HCT116 (cell line): Measurements from ENCODE around the gene GIT1. TPM values are rescaled to one million over a fixed set of nuclear protein-coding genes. Genes with fewer than 3 reads are reported as not detected.

Source experiments
- ATAC-seq: fragments of 200-7000 bp; cut with Tn5 transposase; 2 replicates; pipeline ENCODE4 v1.9.1; 2020; ENCODE audit warnings: mild to moderate bottlenecking, moderate library complexity
- BruUV-seq: library from RNA; stranded (reverse); fragments of 400-500 nt; replicated peaks from 2 replicates; lab custom pipeline; 2021; lab: Mats Ljungman, UMichigan
- CTCF ChIA-PET: fragments of 300-600 bp; sonication (Branson Sonifier 250); formaldehyde crosslinking; loops from one replicate; lab custom pipeline; 2021; ENCODE audit warnings: antibody characterized with exemption; lab: Charles Lee
- POLR2A ChIA-PET: fragments of 300-600, 350-600 bp; sonication (Branson Sonifier 250); formaldehyde crosslinking; loops from one replicate; lab custom pipeline; 2021; ENCODE audit warnings: antibody characterized with exemption; lab: Charles Lee
- RAD21 ChIA-PET, 2 experiments: fragments of 300-600 bp; sonication (Branson Sonifier 250); formaldehyde crosslinking; loops; one replicate each; lab custom pipeline; 2023; ENCODE audit warnings: low total read pairs in 2 of 2; ENCODE audit not compliant: uncharacterized antibody in 2 of 2, unreplicated experiment in 2 of 2, low non-redundant PET in 1 of 2; lab: Charles Lee
- DNase-seq: peaks from one replicate; pipeline ENCODE4 v3.0.0-alpha.2; 2010; ENCODE audit warnings: low read depth, low spot score
- H2AFZ ChIP-seq: fragments of 200-600 bp; shearing (Covaris generic), sonication (generic); 2 replicates; pipeline ENCODE4 v1.6.1; 2017; ENCODE audit warnings: low read depth, mixed run types, mixed read lengths, antibody characterized with exemption, low read length; ENCODE audit not compliant: poor library complexity, severe bottlenecking
- H3K27ac ChIP-seq: 2 replicates; pipeline ENCODE4 v1.5.1; 2012; ENCODE audit warnings: low read depth, low read length
- H3K27me3 ChIP-seq: fragments of 200-600 bp; sonication (generic); 2 replicates; pipeline ENCODE4 v1.6.1; 2016; ENCODE audit warnings: mixed run types, low read length, mixed read lengths; ENCODE audit not compliant: insufficient read depth
- H3K36me3 ChIP-seq, 2 experiments: fragments of 200-500 bp in 1 of 2; fragments of 200-600 bp in 1 of 2; sonication (Bioruptor generic) in 1 of 2; sonication (generic) in 1 of 2; 2 replicates each; pipeline versions ENCODE4 v1.5.1 to v1.6.1; 2014 to 2016; ENCODE audit warnings: low read length in 2 of 2, inconsistent platforms in 1 of 2, mixed read lengths in 1 of 2, mixed run types in 1 of 2; ENCODE audit not compliant: insufficient read depth in 2 of 2, control insufficient read depth in 1 of 2
- H3K4me1 ChIP-seq, 2 experiments: fragments of 200-600 bp in 1 of 2; sonication (generic) in 1 of 2; 2 replicates each; pipeline versions ENCODE4 v1.5.1 to v1.6.1; 2012 to 2017; ENCODE audit warnings: low read length in 2 of 2, inconsistent platforms in 1 of 2, mild to moderate bottlenecking in 1 of 2, mixed read lengths in 1 of 2, mixed run types in 1 of 2, moderate library complexity in 1 of 2; ENCODE audit not compliant: insufficient read depth in 2 of 2, control insufficient read depth in 1 of 2
- H3K4me2 ChIP-seq: fragments of 200-600 bp; sonication (generic); 2 replicates; pipeline ENCODE4 v1.6.1; 2017; ENCODE audit warnings: mixed run types, low read length, mixed read lengths
- H3K4me3 ChIP-seq, 2 experiments: fragments of 200-600 bp in 1 of 2; sonication (generic) in 1 of 2; replicated peaks in 1 of 2; 2 replicates each; pipeline ENCODE4 v1.5.1; 2011 to 2016; ENCODE audit warnings: low read length in 2 of 2, control low read depth in 1 of 2, low read depth in 1 of 2, mild to moderate bottlenecking in 1 of 2, mixed read lengths in 1 of 2, mixed run types in 1 of 2
- H3K79me2 ChIP-seq: fragments of 200-600 bp; sonication (generic); 2 replicates; pipeline ENCODE4 v1.6.1; 2017; ENCODE audit warnings: mild to moderate bottlenecking, mixed run types, low read length, moderate library complexity, mixed read lengths; ENCODE audit not compliant: insufficient read depth
- H3K9ac ChIP-seq: fragments of 200-600 bp; sonication (generic); 2 replicates; pipeline ENCODE4 v1.6.1; 2016; ENCODE audit warnings: low read length, mixed read lengths
- H3K9me2 ChIP-seq: fragments of 200-600 bp; sonication (generic), shearing (Covaris generic); 2 replicates; pipeline ENCODE4 v1.6.1; 2017; ENCODE audit warnings: mixed run types, mild to moderate bottlenecking, moderate library complexity; ENCODE audit not compliant: insufficient read depth
- H3K9me3 ChIP-seq, 2 experiments: fragments of 200-500 bp in 1 of 2; fragments of 200-600 bp in 1 of 2; sonication (Bioruptor generic) in 1 of 2; sonication (generic) in 1 of 2; 2 replicates each; pipeline ENCODE4 v1.6.1; 2014 to 2017; ENCODE audit warnings: low read length in 2 of 2, mixed read lengths in 2 of 2, inconsistent platforms in 1 of 2, low read depth in 1 of 2, mild to moderate bottlenecking in 1 of 2, mixed run types in 1 of 2, moderate library complexity in 1 of 2; ENCODE audit not compliant: control insufficient read depth in 1 of 2, insufficient read depth in 1 of 2
- H4K20me1 ChIP-seq: fragments of 200-600 bp; sonication (generic), shearing (Covaris generic); 2 replicates; pipeline ENCODE4 v1.6.1; 2017; ENCODE audit warnings: mixed run types, mild to moderate bottlenecking, moderate library complexity; ENCODE audit not compliant: insufficient read depth
- CBX3 ChIP-seq: IDR thresholded peaks from 2 replicates; pipeline ENCODE4 v1.6.1; 2012; ENCODE audit warnings: low read depth
- CEBPB ChIP-seq: IDR thresholded peaks from 2 replicates; pipeline ENCODE4 v1.6.1; 2012; ENCODE audit warnings: low read depth
- EGR1 ChIP-seq: IDR thresholded peaks from 2 replicates; pipeline ENCODE4 v1.6.1; 2012; ENCODE audit warnings: low read depth
- ELF1 ChIP-seq: IDR thresholded peaks from 2 replicates; pipeline ENCODE4 v1.6.1; 2012; ENCODE audit warnings: low read depth, borderline replicate concordance
- EZH2 ChIP-seq: fragments of 200-600 bp; sonication (generic); IDR thresholded peaks from 2 replicates; pipeline ENCODE4 v1.6.1; 2017; ENCODE audit warnings: antibody characterized with exemption, mixed run types
- EZH2phosphoT487 ChIP-seq: fragments of 200-600 bp; IDR thresholded peaks from 2 replicates; pipeline ENCODE4 v1.6.1; 2018; ENCODE audit warnings: antibody characterized with exemption, borderline replicate concordance
- JUND ChIP-seq: IDR thresholded peaks from 2 replicates; pipeline ENCODE4 v1.6.1; 2012
- RAD21 ChIP-seq: IDR thresholded peaks from 2 replicates; pipeline ENCODE4 v1.6.1; 2012; ENCODE audit warnings: low read depth, mild to moderate bottlenecking
- REST ChIP-seq: IDR thresholded peaks from 2 replicates; pipeline ENCODE4 v1.6.1; 2012; ENCODE audit warnings: low read depth
- SIN3A ChIP-seq: IDR thresholded peaks from 2 replicates; pipeline ENCODE4 v1.6.1; 2012; ENCODE audit warnings: low read depth
- SRF ChIP-seq: IDR thresholded peaks from 2 replicates; pipeline ENCODE4 v1.6.1; 2012; ENCODE audit warnings: low read depth
- TCF7L2 ChIP-seq: IDR thresholded peaks from 2 replicates; pipeline ENCODE4 v1.7.0; 2011; ENCODE audit warnings: borderline replicate concordance, inconsistent platforms; ENCODE audit not compliant: insufficient read depth, insufficient read length; ENCODE audit errors: extremely low read depth
- YY1 ChIP-seq: IDR thresholded peaks from 2 replicates; pipeline ENCODE4 v1.6.1; 2011; ENCODE audit warnings: low read length, low read depth, moderate library complexity, mild to moderate bottlenecking; ENCODE audit not compliant: insufficient replicate concordance; ENCODE audit errors: extremely low read depth
- ZFX ChIP-seq: fragments of 450-650 bp; IDR thresholded peaks from 2 replicates; pipeline ENCODE4 v1.6.1; 2017
- ZNF274 ChIP-seq: fragments of 200-500 bp; sonication (Bioruptor generic); IDR thresholded peaks from 2 replicates; pipeline ENCODE4 v1.6.1; 2014; ENCODE audit warnings: mild to moderate bottlenecking, low read depth, low read length, inconsistent platforms
- intact Hi-C: fragments of 100-400 bp; cut with micrococcal nuclease; formaldehyde crosslinking; loops from 2 replicates; pipeline ENCODE4 v1.10.0; 2022
- total RNA-seq: library from RNA; stranded (reverse); gene quantifications from one replicate; pipeline ENCODE4 v1.2.1, GENCODE V29; 2021; ENCODE audit not compliant: unreplicated experiment
- TF ChIP-seq, protein P1 (sequence below): IDR thresholded peaks from 2 replicates; pipeline ENCODE4 v1.6.1; 2011; ENCODE audit warnings: mild to moderate bottlenecking, low read length, moderate library complexity; ENCODE audit not compliant: insufficient replicate concordance; ENCODE audit errors: extremely low read depth
- TF ChIP-seq, protein P2 (sequence below), 3 experiments: fragments of 200-600 bp in 1 of 3; sonication (generic) in 1 of 3; IDR thresholded peaks in 2 of 3; conservative IDR thresholded peaks in 1 of 3; 2 replicates each; pipeline ENCODE4 v1.5.1; 2012 to 2017; ENCODE audit warnings: low read depth in 2 of 3, low read length in 2 of 3, antibody characterized with exemption in 1 of 3, borderline replicate concordance in 1 of 3, control low read depth in 1 of 3, mild to moderate bottlenecking in 1 of 3, mixed read lengths in 1 of 3, mixed run types in 1 of 3, moderate library complexity in 1 of 3; ENCODE audit not compliant: insufficient read depth in 1 of 3

The GIT1 gene
- total RNA-seq, 1 experiment from 2014 or later: 76.5 TPM

GRCh38 chr17:29630630-29631193 is 41.3 kb upstream of the GIT1 start:
- TF ChIP-seq ELF1: no peak
- TF ChIP-seq EZH2: no peak
- TF ChIP-seq EZH2phosphoT487: no peak
- TF ChIP-seq YY1: no peak
- no peak for TF ChIP-seq EGR1
- TF ChIP-seq REST: no peak
- no peak for TF ChIP-seq CEBPB
- no peak for TF ChIP-seq JUND
- no peak for TF ChIP-seq RAD21
- TF ChIP-seq SIN3A: no peak
- TF ChIP-seq, protein P1, sequence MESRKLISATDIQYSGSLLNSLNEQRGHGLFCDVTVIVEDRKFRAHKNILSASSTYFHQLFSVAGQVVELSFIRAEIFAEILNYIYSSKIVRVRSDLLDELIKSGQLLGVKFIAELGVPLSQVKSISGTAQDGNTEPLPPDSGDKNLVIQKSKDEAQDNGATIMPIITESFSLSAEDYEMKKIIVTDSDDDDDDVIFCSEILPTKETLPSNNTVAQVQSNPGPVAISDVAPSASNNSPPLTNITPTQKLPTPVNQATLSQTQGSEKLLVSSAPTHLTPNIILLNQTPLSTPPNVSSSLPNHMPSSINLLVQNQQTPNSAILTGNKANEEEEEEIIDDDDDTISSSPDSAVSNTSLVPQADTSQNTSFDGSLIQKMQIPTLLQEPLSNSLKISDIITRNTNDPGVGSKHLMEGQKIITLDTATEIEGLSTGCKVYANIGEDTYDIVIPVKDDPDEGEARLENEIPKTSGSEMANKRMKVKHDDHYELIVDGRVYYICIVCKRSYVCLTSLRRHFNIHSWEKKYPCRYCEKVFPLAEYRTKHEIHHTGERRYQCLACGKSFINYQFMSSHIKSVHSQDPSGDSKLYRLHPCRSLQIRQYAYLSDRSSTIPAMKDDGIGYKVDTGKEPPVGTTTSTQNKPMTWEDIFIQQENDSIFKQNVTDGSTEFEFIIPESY: no peak
- TF ChIP-seq, protein P2, sequence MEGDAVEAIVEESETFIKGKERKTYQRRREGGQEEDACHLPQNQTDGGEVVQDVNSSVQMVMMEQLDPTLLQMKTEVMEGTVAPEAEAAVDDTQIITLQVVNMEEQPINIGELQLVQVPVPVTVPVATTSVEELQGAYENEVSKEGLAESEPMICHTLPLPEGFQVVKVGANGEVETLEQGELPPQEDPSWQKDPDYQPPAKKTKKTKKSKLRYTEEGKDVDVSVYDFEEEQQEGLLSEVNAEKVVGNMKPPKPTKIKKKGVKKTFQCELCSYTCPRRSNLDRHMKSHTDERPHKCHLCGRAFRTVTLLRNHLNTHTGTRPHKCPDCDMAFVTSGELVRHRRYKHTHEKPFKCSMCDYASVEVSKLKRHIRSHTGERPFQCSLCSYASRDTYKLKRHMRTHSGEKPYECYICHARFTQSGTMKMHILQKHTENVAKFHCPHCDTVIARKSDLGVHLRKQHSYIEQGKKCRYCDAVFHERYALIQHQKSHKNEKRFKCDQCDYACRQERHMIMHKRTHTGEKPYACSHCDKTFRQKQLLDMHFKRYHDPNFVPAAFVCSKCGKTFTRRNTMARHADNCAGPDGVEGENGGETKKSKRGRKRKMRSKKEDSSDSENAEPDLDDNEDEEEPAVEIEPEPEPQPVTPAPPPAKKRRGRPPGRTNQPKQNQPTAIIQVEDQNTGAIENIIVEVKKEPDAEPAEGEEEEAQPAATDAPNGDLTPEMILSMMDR (IDR thresholded peaks at IDR 0.05 in 2 of 3, conservative IDR thresholded peaks at IDR 0.05 in 1 of 3; ENCODE audit: borderline replicate concordance in 1 of 3, insufficient read depth in 1 of 3, low read depth in 2 of 3, low read length in 2 of 3): no peak
- no peak for TF ChIP-seq CBX3
- TF ChIP-seq ZFX: no peak
- no peak for TF ChIP-seq ZNF274
- TF ChIP-seq SRF: no peak
- TF ChIP-seq TCF7L2: no peak
- ChIA-PET POLR2A (no interaction called here), RAD21 (no interaction called here)

More at GRCh38 chr17:29630630-29631193, 41.3 kb upstream of the GIT1 start:
- intact Hi-C loops: no loop called here
- Histone ChIP-seq H3K27ac (no peak overlapping the region), H3K9ac (no peak overlapping the region), H3K4me3 (no peak overlapping the region), H4K20me1 (no peaks in the 10 kb centered on the region), H3K4me2 (no peak overlapping the region), H3K9me3 (no peaks in the 10 kb centered on the region), H3K4me1 (peaks cover 0 to 2% of the 10 kb centered on the region in 2 experiments; a peak in 1 of 4 replicates), H3K9me2 (no peaks in the 10 kb centered on the region), H3K27me3 (no peaks in the 10 kb centered on the region), H3K36me3 (peaks cover 0 to 2% of the 10 kb centered on the region in 2 experiments; a peak in 1 of 4 replicates), H2AFZ (no peak overlapping the region), H3K79me2 (no peaks in the 10 kb centered on the region)
- ATAC-seq (no peak), DNase-seq (no peak)
- CTCF ChIA-PET: interaction anchor here (1.8 kb wide), 1 partner anchor 13 kb away, joined by 4 read pairs; no protein-coding TSS in a partner anchor
- BruUV-seq: no TSS peak
